ENCODE data around the gene WDR91.
"Not testable (repeated sequence)": the region's sequence is repeated elsewhere in the genome, so short reads cannot be mapped to it uniquely, and the experiment has no call there.

The WDR91 gene

DNA sequence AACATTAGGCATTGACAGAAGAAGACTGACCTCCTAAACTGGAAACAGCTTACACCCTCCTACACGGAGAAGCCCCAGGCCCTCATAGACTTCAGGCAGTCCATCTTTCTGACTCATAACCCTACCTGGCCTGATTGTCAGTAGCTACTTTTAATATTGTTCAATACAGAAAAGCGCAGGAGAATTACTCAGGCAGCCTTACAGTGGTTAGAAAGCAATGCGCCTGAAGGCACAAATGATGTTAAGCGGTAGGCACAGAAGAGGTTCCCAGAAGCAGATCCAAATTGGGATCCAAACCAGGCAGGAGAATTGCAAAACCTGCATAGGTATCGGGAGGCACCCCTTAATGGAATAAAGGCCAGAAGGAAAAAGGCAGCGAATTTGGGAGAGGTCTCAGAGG, 35.4 kb downstream of the WDR91 start:
- DNase-seq, result no peak

DNA sequence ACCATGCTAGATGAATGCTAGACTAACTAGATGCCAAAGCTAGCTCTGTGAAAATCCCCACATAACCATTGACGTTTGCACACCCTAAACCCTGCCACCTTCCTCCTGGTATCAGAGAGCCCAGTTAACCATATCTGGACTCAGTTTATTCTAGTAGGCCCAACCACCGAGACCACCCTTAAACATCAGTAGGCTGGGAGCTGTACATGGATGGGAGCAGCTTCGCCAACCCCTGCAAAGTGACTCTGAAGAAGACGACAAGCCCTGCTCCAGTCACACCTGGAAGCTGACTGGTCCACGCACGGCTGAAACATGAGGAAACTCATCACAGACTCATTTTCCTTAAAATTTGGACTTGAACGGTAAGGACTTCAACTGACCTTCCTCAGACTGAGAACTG, 36.4 kb downstream of the WDR91 start:
- no peak for DNase-seq

DNA sequence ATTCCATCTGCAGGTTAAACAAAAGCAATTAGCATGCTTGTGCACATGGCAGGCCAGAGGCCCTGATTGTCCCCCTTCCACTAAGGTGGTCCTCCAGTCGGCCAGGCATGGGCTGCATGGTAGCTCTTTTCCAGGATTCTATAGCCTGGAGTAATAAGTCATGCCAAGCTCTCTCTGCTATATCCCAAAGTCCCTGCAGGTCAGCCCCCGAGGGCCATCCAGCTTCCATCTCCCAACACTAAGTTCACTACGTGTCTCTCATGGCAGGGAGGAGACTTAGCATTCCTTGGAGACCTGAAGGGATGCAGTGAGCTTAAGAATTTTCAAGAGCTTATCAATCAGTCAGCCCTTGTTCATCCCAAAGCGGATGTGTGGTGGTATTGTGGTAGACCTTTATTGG, 37.4 kb downstream of the WDR91 start:
- not testable (repeated sequence) for DNase-seq

DNA sequence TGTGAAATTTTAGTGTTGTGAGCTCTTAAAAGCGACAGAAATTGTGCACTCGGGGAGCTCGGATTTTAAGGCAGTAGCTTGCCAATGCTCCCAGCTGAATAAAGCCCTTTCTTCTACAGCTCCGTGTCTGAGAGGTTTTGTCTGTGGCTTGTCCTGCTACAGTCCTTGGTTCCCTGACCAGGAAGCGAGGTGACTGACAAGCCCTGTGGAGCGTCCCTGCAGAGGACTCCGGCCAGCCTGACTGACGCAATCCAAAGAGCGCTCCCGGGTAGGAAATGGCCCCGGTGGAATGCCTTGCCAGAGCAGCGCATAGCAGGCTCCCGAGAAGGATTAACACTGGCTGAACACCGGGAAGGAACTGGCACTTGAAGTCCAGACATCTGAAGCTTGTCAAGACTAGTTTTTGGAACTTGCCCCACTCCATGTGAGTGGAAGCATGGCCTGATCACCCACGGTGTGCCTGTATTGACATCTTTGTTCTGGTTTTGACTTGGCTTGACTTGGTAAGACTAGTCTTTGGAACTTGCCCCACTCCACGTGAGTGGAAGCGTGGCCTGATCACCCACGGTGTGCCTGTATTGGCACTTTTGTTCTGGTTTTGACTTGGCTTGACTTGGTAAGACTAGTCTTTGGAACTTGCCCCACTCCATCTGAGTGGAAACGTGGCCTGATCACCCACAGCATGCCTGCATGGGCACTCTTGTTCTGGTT, 39.6 kb downstream of the WDR91 start:
- not testable (repeated sequence) for DNase-seq

DNA sequence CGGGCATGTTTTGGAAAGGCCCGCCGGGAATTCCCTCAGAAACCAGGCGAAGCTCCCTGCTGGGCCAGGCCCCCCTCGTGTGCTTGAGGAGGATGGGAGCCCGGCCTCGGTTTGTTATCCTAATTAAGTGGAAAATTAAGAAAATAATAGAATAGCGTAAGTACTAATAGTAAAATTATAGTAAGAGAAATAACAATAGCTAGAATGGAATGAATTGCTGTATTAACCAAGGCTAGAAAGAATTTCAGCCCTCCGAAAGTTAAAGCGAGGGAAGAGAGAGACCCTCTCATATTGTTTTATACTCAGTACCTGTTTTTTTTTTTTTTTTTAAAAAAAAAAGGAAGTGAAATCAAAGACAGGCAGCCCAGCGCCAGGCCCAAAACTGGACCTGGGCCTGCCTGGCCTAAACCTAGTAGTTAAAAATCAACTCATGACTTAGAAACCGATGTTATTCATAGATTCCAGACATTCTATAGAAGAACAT, 40.3 kb downstream of the WDR91 start:
- not testable (repeated sequence) for DNase-seq

DNA sequence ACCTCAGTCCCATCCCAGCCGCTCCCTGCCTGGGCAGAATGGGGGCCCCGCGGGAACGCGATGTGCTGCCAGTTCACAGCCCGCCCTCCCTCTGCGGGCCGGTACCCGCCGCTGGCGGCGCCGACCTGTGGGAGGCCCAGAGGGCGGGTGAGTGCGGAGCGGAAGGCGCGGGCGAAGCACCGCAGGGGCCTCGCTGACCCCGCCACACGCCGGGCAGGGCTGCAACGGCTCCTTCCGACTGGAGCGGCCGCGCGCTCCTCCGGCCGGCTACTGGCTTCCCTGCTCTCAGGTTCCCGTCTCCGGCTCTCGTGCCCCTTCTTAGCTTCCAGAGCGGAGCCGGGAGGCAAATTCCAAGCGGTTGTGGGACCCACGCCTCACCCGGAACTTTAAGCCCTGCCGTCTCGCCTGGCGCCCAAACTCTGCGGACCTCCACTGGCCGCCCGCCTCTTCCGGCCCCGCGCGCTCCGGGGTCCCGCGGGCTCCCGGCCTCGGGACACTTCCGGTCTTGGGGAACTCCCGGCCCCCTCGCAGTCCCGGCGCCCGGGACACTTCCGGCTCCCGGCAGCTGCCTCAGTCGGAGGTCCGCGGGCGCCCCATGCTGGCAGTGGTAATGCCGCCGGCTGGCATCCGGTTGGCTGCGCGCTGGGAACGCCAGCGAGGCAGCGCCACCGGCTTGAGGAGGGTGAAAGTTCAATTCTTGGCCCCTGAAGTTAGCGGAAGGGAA, 40.9 kb downstream of the WDR91 start, which contains the start of gene CYREN:
Gene CYREN (minus strand): TSS at position 434 of the 724 bp plus-strand sequence. CDS start 1,785 bp downstream, outside the sequence.
- peak; percentile 85 to 91 for DNase-seq

DNA sequence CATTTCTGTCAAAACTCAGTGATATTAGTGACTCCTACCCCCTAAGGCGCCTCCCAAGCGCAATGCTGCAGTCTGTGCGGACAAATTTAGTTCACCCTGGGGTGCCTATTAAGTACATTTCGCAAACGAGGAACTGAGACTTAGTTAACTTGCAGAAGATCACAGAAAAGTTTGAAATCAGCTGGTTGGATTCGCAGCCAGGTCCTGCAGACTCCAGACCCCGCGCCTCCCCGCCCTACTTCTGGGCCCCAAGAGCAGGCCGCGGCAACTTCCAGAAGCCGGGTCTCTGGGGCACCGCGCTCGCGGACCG, 41.4 kb downstream of the WDR91 start:
- peak; percentile 17 to 24 for DNase-seq

DNA sequence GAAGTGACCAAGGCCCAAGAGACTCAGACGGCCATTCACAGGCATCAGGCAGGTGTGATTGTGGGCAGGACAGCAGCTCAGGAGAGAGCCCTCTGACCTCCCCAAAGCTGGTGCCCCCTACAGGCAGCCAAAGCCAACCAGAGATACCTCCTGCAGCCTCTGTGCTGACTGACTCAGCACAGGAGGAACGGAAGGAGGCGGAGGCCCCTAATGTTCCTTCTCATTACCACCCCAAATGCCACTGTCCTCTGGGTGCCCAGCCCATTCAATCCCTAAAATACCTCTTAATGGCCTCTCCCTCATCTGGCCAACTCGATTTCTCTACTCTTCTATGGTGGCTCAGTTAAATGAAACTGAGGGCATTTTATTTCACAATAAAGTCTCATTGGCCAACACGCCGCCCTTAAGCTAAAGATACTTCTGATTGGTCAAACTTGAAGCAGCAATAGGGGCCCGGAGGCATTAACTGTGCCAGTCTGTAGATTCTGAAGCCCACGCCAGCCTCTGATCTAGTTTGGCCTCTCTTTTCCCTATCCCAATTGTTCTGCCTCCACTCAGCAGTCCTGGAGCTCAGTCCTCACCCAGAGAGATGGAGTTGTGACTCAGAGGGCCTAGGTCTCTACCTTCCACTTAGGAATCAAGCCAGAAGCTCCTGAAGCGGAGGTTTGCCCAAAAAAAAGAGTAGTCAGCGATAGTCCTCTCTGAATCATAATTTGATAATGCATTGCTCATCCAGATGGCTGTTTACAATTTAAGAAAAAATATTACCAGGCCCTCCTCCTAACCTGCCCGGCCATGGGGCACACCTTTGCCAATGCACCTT, 42.0 kb downstream of the WDR91 start:
- DNase-seq, result peak; percentile 60 to 68

DNA sequence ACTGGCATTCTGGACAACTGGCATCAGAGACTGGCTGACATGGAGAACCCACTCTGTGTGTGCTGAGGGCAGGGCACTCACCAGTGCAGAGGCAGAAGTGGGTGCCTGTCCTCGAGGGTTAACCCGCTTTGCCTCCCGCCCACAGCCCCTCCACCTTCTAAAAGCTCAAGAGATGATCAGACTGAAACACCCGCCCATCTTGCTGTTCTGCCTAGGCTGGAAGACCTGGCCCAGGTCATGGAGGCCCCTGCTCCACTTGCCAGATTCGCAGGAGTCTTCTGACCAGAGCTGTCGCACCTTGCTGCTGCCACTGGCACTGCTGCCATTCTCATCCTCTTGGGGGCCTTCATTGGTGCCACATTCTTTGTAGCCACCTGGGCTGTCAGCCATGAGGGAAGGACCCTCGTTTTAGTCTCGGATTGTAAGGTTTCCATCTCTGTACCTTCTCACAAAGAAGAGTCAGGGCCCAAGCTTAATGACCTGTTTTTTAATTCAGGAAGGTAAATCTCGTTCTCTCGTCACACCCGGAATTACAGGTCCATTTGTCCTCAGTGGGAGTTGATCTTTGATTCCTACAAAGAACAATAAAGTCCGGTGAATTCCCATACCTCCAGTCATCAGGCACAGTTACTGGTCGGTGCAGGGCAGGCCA, 42.7 kb downstream of the WDR91 start:
- no peak for DNase-seq

DNA sequence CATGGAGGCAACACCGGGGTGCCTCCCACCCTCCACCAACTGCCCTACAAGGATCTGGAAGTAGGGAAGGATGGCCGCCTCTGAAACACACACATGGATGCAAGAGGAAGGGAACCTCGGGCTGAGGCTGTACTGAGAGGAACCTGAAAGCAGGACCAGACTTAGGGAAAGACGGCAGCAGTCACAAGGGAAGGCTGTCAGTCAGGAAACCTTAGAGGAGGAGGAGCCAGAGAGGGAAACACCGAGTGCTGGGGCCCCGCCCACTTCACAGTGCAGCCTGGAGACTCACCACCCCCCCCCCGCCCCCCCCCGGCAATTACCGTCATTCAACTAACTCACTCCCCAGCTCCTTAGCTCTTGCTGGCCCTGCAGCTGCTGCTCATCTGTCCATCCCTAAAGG, 43.3 kb downstream of the WDR91 start:
- no peak for DNase-seq

DNA sequence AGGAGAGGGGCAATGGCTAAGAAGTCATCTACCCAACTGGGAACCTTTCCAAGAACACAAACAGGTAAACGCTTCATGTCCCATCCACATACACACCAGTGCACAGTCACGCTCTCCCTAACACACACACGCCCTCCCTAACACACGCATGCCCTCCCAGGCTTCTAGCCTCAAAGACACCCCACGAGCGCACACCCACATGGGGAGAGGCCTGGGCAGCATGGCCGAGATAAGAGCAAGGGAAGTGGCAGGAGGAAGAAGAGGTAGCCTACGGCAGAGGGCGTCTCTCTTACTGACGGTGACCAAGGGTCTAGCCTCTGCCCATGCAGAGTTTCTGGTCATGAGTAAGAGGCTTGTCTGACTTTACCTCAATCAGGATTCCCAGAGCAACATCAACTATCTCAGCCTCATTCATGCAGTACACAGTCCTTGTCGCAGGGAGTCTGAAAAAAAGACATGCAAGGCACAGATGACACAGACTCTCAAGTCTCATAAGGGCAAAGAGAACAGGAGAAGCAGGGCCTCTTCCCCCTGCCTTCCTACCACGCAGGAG, 43.9 kb downstream of the WDR91 start:
- DNase-seq, result no peak

DNA sequence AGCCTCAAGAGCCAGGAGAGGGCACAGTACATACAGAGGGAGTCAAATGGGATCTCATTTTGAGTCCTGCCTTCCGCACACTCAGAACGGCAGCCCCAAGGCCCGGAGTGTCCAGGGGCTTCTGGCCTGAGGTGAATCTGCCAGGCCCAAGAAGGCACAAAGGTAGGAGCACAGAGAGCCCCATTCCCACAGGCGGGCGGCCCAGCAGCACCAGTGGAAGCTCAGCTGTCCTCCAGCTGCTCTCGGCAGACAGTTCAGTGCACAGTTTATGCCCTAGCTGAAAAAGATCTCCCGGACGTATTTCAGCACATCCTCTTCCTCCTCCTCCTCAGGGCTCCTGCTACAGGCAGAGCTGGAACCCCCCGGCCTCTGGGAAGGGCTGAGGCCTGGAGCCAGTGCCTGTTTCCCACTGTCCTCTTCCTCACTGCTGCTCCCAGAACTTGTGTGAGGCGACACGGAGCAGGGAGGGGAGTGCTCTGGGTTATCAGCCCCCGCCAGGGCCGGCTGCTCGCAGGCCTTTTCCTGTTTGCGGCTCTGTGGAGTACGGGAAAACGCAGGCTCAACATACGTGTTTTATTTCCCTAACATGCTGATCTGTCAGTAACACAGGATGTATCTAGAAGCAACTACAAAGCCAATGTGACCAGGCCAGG, 44.9 kb downstream of the WDR91 start:
- DNase-seq, result no peak

DNA sequence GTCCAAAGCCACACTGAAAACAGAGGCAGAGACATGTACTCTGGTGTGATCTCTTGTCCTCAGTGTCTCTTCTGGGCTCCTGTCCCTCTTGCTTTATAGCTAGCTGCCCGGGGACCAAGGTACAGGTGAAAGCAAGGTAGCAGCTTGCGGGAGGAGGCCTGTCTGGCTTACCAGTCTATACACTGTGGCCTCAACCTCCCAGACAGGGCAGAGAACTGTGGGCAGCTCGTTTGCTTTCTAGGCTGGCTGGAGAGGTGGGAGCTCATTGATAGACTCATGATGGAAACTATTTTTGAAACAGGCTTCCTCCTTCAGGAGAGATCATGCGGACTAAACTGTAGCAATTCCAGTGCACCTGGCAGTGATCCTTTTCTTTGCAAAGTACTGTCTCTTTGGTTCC, 45.5 kb downstream of the WDR91 start:
- no peak for DNase-seq

DNA sequence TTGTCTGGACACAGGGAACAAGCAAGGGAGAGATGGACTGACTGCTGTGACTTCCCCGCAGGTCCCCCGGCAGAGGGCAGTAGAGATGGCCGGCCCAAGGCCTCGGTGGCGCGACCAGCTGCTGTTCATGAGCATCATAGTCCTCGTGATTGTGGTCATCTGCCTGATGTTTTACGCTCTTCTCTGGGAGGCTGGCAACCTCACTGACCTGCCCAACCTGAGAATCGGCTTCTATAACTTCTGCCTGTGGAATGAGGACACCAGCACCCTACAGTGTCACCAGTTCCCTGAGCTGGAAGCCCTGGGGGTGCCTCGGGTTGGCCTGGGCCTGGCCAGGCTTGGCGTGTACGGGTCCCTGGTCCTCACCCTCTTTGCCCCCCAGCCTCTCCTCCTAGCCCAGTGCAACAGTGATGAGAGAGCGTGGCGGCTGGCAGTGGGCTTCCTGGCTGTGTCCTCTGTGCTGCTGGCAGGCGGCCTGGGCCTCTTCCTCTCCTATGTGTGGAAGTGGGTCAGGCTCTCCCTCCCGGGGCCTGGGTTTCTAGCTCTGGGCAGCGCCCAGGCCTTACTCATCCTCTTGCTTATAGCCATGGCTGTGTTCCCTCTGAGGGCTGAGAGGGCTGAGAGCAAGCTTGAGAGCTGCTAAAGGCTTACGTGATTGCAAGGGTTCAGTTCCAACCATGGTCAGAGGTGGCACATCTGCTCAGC, 46.8 kb downstream of the WDR91 start:
- no peak for DNase-seq

DNA sequence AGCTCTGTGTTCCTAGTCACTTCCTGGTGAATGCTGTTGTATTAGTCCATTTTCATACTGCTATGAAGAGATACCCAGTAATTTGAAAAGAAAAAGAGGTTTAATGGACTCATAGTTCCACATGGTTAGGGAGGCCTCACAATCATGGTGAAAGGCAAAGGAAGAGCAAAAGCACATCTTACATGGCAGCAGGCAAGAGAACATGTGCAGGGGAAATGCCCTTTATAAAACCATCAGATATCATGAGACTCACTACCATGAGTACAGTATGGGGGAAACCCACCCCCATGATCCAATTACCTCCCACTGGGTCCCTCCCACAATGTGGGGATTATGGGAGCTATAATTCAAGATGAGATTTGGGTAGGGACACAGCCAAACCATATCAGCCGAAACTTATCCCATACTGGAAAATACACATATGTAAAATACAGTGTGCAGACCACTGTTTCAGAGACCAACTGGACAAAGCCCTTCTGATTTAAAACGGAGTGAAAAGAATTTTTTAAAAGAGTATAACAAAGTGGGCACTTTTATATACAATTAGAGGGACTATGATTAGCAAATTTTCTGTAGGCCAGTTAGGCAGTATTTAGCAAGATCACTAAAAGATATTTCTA, 48.8 kb downstream of the WDR91 start:
- DNase-seq, result no peak

DNA sequence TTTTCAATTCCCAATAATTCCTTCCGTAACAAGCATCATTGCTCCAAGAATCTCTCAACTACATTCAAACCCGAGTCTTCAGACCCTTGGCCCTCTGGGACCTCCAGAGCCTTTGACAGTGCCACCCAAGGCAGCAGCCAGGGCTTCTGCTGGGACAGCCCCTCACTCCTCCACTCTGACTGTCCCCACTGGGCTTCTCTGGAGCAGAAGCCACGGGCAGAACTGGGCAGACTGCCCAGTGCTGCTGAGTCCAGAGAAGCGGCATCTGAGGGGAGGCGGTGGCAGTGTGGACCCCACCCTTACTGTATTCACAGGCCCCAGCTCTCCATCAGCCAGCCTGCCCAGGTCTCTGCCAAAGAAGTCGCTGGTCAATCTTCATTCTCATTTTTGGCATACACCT, 49.7 kb downstream of the WDR91 start:
- DNase-seq, result no peak

DNA sequence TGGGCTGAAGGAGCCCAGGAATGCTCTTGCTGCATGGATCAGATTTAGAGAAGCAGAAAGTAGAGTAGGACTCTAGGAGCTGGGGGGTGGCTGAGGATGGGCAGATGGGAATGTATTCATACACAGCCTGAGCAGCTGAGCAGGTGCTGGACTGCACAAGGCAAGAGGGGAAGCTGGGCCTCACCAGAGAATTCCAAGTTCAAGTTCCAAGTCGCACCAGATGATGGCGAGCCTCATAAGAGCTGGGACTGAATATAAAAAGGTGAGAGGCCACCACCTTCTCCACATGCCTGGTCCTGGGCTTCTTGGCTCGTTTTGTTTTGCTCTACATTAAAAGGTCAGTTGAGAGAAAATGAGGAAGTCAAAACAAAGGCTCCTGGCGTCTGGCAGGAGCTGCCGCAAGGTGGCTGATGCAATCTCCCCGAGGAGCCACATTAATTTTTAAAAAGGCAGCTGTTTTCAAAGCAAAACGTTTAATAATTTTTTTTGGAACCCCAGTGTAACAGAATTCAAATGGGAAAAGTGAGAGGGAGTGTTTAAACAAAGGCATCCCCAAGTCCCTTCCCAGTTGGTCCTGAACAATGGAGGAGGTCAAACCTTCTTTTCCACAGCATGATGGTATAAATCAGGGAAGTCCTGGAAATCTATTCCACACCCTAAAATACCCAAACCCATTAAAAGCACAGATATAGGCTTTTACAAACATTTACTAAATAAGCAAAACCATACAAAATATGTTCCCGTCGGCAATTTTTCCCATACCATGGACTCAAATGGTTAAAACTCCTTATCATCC, 50.3 kb downstream of the WDR91 start:
- peak; percentile 71 to 77 for DNase-seq

DNA sequence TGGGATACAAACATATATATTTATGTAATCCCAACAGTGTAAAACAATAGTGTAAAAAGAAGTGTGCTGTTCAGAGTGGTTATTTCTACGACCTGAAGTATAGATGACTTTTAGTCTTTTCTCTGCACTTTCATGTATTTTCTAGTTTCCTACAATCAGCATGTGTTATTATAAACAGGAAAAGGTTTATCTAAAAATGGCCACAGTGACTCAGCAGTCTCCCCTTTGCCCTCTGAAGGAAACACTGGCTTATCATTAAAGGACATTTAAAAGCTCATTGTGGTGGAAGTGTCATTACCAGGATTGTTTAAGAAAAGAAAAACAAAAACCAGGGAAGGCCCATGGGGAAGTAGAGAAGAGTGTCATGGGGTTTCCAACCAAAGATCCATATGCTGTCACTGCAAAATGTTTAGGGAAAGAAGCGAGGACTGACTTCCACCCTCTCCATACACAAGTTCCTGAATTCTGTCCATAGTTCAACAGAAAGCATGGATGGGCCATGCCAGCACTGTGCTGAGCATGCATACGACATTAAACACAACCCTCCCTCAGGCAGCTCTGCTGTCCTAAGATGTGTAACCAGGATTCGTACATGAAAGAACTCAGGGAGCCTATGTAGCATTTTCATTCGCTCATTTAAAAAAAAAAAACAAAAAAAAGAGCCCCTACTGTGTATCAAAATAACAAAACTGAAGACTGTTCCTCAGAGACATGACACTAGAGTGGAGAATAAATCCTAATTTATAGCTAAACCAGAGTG, 51.0 kb downstream of the WDR91 start:
- no peak for DNase-seq

DNA sequence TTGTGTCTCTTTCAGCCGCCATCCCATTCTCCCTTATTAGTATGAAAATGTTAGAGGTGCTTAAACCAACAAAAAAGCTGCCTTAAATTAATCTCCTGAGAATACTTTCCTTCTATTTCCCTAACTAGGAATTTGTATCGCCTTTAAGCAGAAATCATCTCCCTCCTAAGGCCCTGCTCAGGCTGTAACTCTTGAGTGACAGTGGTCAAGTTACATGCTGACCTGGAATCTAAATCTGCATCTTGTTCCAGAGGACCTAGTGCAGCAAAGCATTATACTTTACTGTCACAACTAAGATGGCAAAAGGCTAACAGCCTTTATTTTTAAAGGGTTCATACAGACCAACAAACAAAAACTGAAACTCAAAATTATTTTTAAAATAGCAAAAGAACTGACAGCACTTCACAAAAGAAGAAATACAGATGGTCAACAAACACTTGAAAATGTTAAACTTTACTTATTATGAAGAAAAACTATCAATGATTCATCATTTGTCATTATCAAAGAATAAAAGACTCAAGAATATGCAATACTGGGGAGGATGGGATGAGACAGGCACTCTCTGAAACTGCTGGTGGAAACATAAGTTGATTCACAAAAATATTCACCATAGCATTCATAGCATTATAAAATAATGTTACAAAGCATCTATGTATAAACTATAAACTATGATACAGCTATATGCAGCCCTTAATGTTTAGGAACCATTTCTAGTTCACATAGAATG, 51.8 kb downstream of the WDR91 start:
- DNase-seq, result no peak
